NCI-H146 treated with DMSO at 0.1 percent for 48 hours (cell line): ENCODE measurements around the gene SAG.
A peak's percentile ranks its signal among the peaks of the same experiment; 100 is the strongest.
"Not testable (repeated sequence)": the region's sequence is repeated elsewhere in the genome, so short reads cannot be mapped to it uniquely, and the experiment has no call there.

Experiments
- DNase-seq: peaks from one replicate; lab custom pipeline; 2025; ENCODE audit not compliant: unreplicated experiment; lab: John Stamatoyannopoulos, UW

The SAG gene

DNA sequence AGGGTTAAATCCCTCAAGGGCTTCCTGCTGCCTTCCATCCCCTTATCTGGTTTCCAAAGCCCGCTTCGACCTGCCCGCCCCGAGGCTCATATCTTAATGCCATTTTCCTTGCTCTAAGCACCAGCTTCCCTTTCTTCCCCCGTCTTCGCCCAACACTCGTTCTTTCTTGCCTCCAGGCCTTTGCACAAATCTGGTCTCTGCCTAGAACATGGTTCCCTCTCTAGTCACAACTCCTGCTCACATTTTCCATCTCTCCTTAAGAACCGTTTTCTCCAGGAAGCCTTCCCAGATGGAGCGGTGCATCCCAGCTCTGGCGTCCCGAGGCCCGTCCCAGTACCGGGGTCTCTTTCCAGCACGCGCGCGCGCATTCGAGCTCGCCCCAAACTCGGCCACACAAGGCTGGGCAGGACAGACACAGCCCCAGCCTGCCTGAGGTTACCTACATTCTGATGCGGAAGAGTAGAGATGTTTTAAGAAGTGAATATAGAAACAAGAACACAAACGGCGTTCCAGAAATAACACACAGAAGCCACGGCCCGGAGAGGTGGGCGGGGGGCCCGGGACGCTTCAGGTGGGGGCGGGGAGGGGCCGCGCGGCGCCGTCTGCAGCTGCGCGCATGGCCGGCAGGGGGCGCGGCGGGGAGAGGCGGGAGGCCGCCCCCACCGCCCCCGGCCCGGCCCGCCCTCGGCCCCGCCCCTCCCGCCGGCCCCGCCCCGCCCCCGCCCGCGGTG is 46.3 kb downstream of the SAG start, which contains the start of gene DGKD:
DGKD (plus strand) TSS at position 726 of the 731 bp plus-strand sequence. CDS start 25 bp downstream, outside the sequence.
- DNase-seq = peak; percentile 12

DNA sequence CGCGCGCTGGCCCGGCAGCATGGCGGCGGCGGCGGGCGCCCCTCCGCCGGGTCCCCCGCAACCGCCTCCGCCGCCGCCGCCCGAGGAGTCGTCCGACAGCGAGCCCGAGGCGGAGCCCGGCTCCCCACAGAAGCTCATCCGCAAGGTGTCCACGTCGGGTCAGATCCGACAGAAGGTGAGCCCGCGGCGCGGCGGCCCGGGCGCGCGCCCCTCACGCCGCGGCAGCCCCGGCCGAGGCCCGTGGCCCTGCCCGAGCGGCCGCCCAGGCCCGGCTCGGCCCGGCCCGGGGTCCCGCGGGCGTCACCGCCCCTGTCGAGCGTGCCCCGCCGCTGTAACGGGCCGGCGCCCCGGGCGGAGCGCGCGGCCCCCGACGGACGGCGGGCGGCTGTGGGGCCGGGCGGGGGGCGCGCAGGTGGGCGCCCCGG is 46.9 kb downstream of the SAG start:
- no peak for DNase-seq

DNA sequence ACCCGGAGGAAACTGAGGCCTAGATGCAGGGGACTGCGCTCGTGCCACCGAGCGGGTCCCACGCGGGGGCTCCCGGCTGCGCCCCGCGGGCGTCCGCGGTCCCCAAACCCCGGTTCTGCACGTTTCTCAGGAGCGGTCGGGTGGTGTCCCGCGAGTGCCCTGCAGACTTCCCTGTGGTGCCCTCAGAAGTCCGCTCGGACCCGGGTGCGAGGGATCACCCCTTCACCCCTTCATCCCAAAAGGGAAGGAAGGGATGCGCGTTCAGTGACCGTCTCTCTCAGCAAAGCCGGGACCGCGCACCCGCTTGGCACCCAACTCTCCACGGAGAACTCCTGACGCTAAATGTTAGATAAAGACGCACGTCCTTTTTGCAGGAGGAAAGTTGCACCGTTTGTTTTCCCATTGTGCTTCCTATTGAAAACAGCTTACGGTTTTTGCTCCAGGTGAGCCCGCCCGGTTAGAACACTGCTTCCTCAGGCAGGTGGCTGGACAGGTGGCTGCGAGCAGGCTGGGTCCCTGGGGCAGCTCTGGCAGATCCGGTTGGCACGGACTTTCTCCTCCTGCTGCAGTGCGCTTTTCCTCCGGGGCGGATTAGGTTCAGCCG is 47.5 kb downstream of the SAG start:
- no peak for DNase-seq

DNA sequence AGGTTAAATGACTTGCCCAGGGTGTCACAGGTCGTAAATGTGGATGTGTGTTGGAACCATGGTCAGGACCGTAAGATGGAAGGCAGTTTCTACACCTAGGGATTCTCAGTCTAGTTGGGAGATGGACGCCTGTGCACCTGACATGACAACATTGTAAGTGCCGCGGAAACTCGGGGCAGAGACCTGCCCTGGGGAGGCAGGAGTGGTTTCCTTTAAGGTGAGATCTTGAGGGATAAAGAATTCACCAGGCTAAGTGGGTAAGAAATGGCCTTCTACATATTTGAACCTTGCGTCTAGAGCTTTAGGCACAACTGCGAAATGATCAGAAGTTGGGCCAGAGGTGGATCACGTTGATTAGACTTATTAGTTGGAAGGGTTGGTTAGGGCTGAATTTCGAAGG is 48.3 kb downstream of the SAG start:
- no peak for DNase-seq

DNA sequence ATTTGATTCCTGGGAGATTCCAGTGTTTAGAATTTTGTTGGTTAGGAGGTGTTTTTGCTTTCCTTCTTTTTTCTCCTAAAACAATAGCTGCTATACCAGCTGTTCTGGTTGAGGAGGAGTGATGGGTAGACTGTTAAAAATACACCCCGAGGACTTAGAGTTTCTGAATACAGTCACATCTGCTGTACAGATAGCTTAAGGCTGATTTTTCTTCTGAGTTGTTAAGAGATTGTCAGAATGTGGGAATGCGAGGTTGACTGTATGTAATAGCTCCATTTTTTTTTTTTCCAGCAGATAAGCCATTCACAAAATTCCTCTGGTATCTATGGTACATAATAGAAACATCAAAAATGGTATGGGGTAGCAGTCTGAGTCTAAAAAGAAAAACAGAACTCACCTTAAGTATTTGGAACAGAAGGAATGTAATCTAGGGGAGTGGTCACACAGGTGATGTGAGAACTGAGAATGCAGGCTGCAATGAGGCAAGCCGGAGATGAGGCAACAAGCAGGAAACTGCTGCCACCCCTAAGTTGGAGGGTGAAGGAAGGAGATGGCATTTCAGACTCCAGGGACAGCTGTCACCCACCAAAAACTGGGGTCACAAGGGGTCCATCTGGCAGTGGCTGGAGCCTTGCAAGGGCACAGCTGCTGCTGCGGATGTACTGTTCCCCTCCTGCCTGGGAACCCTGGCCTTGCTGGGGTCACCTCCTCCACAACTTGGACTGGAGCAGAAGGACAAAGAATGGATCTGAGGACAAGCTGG is 49.1 kb downstream of the SAG start:
- no peak for DNase-seq

DNA sequence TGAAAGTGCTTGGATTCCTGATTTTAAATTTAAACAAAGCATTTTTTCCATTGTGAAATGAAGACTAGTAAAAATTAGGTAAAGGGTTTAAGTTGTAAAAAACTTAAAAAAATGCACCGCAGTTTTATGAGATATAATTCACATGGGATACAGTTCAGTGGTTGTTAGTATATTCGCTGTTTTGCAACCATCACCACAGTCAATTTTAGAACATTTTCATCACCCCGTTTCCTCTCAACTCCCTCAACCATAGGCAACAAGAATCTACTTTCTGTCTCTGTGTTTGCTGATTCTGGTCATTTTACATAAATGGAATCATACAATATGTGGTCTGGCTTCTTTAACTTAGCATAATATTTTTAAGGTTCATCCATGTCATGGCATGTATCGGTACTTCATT is 50.7 kb downstream of the SAG start:
- DNase-seq = no peak

DNA sequence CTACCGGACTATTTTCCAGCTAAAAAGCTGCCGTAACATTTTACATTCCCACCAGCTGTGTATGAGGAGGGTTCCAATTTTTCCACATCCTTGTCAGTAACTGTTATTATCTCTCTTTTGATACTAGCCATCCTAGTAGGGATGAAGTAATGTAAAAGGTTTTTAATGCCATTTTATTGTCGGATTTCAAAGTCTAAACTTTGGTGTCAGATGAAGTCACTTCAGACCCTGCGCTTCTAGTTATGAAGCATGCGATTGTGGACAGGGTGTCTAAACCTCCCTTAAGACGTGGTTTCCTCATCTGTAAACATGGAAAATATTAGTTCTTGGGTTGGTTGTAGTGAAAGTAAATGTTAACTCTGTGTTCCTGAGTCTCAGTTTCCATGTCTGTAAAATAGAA is 51.3 kb downstream of the SAG start:
- no peak for DNase-seq

DNA sequence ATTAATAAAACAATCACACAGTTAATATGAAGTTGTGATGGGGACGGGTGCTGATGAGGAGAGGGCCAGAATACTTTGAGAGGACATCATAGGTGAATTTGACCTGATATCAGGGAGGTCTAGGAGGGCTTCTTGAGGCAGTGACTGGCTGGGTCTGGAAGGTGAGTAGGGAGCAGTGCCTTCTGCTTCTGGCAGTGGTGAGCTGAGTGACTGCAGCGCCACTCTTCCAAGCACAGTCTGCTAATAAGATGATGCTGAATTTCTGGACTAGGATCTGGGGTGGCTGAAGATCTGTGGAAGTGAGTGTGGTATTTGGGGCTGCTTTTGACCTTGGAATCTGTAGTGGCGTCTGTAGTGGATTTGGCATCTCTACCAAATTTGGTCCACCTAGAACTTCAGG is 52.2 kb downstream of the SAG start:
- no peak for DNase-seq

DNA sequence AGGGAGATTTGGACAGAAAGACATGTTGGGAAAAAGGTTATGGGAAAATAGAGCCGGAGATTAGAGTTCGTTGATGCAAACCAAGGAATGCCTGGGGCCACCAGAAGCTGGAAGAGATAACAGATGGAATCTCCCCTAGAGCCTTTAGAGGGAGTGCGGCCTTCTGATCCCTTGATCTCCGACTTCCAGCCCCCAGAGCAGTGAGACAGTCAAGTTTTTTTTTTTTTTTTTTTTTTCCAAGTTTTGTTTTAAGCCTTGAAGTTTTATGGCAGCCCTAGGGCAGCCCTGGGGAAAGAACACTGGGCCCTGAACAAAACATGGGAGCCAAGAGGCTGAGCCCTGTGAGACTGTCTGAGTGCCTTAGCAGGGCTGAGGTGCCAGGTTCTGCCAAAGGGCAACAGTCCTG is 53.2 kb downstream of the SAG start:
- no peak for DNase-seq

DNA sequence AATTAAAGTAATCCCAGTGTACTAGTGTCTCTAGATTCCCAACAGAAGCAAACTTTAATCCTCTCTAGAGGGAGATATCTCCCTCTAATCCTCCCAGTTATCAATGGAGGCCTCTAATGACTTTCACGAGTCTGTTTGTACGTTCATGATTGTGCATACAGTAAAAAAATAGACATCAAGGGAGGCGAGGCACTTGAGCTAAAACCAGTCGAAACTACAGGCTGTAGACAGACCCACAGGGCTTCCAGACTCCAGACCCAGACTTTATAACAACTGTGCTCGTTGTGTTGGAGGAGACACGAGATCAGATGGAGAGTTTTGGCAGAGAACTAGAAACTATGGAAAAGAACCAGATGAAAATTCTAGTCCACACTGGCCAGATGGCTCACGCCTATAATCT is 53.7 kb downstream of the SAG start:
- no peak for DNase-seq

DNA sequence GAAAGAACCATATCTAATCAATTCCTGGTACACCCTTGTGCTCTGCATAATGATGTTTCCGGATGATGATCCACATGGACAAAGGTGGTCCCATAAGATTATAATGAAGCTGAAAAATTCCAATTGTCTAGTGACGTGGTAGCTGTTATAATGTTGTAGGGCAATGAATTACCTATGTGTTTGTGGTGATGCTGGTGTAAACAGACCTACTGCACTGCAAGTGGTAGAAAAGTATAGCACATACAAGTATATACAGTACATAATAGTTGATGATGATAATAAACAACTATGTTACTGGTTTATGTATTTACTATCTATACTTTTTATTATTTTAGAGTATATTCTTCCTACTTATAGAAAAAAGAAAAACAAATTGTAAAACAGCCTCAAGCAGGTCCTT is 55.1 kb downstream of the SAG start:
- DNase-seq = no peak

DNA sequence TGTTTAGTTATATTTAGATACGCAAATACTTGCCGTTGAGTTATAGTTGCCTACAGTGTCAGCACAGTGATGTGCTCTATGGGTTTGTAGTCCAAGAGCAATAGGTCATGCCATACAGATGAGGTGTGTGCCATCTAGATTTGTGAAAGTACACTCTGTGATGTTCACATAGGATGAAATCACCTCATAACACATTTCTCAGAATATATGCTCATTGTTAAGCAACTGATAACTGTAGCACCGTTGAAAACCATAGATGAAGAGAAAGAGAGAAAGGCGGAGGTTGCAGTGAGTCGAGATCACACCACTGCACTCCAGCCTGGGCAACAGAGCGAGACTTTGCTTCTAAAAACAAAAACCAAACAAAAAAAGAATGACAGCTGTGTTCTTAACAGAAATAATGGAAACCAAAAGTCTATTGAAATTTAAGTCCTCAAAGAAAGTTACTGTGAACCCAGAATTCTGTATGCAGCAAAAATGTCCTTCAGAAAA is 56.2 kb downstream of the SAG start:
- DNase-seq = no peak

DNA sequence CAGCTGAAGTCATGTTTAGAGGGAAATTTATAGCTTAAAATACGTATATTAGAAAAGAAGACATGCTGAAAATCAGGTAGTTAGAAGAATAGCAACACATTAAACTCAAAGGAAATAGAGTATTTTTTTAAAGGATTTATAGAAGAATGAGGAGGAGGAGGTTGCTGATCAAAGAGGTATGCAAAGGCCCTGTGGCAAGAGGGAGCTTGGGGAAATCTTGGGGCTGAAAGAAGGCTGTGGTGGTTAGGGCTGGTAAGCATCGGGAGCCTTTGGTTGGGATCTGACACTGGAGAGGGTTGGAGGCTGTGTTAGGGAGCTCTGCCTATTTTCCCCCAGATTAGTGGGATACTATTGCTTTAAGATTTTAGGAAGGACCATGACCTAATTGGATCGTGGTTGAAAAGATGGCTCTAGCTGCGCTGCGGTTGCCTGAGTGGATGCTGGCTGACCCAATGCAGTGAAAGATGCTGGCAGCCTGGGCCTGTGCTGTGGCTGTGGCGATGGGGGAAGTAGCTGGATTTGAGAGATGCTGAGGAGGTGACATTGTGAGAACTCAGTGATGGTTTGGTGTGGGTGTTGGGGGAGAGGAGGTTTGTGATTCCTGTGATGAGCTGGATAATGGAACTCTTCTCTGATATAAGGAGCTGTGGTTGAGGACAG is 58.4 kb downstream of the SAG start:
- no peak for DNase-seq

DNA sequence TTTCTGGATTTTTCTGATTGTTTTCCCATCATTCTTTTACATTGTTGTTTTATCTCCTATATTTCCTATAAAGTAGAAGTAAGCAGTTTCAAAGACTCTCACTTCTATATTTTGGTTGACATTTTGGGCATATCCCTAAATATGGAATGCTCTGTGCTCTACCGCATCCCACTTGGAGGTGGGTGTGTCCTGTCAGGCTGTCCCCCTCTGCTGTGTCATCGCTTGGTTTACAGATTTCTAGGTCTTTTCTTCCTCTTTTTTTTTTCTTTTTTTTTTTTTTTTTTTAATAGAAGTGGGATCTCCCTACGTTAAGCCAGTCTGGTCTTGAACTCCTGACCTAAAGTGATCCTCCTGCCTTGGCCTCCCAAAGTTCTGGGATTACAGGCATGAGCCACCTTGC is 60.0 kb downstream of the SAG start:
- no peak for DNase-seq

DNA sequence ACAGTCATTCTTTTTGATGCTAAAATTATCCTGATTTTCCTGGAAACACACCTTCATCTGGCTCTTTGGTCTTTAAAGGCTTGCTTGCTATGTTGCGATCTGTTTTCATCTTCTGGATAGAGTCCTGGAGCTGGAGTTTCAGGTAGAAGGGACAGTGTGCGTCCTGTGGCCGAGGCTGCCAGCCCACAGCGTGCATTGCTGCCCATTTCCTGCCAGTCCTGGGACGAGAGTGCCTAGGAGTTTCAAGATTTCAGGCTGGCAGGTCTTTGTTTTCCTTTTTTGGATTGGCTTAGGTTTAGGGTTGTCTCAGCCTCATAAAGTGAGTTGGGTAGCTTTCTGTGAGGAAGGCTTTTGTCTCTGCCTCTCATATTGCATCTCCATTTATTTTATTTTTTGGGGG is 61.1 kb downstream of the SAG start:
- DNase-seq = no peak

DNA sequence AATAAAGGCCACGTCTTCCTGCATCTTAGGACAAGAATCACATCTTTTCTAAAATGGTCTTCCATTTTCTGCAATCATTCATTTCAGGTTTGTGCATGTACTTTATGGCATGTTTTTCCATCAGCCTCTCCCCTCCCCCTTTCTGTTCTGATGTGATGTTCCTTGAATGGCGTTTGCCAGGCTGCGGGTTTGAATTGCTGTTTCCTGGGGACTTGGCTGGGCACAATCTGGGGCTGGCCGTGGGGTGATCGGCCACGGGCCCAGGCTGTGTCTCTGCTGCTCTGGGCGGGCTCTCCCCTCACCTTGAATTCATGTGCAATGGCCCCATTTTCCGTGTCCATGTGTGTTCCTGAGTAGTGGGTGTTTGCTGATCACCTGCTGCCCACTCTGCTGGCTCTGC is 61.8 kb downstream of the SAG start:
- no peak for DNase-seq

DNA sequence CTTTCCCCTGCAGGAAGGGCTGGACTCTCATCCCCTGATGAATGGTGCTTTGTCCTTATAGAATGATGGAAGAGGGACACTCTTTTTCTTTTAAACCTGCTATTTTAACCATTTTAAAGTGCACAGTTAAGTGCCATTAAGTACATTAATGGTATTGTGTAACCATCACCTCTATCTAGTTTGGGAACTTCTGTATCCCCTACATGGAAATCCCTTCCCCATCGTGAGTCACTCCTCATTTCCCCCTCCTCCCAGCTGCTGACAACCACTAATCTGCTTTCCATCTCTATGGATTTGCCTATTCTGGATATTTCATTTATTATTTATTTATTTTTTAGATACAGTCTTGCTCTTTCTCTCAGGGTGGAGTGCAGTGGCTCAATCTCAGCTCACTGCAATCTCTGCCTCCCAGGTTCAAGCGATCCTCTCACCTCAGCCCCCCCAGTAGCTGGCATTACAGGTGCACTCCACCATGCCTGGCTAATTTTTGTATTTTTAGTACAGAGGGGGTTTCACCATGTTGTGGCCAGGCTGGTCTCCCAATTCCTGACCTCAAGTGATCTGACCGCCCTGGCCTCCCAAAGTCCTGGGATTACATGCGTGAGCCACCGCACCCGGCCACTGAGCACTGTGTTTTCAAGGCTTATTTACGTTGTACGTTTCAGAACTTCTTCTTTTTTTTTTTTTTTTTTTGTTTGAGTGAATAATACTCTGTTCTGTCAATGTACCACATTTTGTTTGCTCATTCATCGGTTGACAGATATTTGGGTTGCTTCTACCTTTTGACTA is 62.5 kb downstream of the SAG start:
- DNase-seq = no peak

DNA sequence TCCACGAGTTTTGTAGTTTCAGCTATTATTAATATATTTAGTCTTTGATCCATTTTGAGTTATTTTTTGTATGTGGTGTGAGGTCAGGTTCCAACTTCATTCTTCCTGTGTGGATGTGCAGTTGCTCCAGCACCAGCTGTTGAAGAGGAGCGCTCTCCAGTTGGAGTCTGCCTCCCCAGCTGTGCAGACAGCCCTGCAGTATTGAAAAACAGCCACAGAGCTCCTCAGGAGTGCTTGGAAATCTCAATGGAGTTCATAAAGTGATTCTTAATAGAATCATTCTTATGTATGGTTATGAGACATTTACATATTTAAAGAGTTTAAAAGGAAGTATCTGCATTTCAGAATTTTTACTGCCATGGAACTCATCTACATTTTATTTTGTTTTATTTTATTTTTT is 64.0 kb downstream of the SAG start:
- DNase-seq = no peak

DNA sequence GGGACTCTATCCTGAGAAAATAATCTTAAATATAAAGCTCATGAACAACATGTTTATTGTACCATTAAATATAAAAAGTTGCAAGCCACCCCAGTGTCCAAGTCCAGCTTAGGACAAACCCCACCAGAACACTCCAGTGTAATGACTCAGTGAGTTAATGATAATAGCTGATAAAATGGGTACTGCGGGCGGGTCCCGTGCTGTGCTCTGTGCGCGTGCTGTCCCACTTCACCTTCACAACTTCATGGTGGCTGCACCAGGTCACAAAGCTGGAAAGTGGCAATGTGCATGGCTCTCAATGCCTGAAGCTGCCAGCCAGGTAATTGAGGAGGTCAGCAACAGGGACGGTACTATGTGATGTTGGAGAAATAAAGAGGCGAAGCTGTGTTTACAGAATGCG is 65.2 kb downstream of the SAG start:
- DNase-seq = no peak

DNA sequence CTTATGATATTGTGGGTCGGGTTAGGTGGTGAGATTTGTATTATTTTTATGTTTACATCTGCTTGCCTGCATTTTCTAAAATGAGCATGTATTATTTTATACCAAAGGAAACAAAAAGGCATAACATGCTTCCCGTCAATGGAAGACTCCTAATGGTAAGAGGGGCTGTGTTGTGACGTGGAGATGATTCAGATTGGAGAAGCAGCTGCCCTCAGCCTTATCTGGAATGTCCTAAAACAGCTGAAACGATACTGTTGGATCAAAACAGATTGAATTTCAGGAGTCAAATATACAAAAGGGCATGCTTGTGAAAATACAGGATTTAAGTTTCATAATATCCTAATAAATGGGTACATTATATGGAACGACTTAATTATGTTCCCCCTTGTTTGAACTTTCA is 65.7 kb downstream of the SAG start:
- DNase-seq = no peak

DNA sequence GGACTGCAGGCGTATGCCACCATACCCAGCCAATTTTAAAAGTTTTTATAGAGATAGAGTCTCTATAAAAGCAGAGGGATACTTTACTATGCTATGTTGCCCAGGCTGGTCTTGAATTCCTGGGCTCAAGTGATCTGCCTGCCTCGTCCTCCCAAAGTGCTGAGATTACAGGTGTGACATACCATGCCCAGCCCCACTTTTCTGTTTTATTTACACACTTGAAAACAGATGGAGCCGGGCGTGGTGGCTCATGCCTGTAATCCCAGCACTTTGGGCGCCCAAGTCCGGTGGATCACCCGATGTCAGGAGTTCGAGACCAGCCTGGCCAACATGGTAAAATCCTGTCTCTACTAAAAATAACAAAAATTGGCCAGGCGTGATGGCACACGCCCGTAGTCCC is 67.2 kb downstream of the SAG start:
- DNase-seq = not testable (repeated sequence)
